Endodermal cell (in vitro differentiated cells): Measurements from ENCODE around the gene PTOV1. TPM values are rescaled to one million over a fixed set of nuclear protein-coding genes. Genes with fewer than 3 reads are reported as not detected.

Experiments used
- DNase-seq: peaks from one replicate; pipeline ENCODE4 v3.0.0-alpha.2; 2017
- H3K27ac ChIP-seq: 2 replicates; pipeline ENCODE4 v1.5.1; 2013; ENCODE audit warnings: mild to moderate bottlenecking, low read depth, low read length, moderate library complexity
- H3K27me3 ChIP-seq: 2 replicates; pipeline ENCODE4 v1.6.1; 2013; ENCODE audit warnings: mild to moderate bottlenecking, low read length, moderate library complexity; ENCODE audit not compliant: insufficient read depth, control insufficient read depth, poor library complexity, severe bottlenecking
- H3K36me3 ChIP-seq: 2 replicates; pipeline ENCODE4 v1.7.0; 2013; ENCODE audit warnings: mild to moderate bottlenecking, low read length, moderate library complexity; ENCODE audit not compliant: control insufficient read depth, insufficient read depth
- H3K4me1 ChIP-seq: one replicate; pipeline ENCODE4 v1.7.0; 2013; ENCODE audit warnings: low read length; ENCODE audit not compliant: control insufficient read depth, insufficient read depth
- H3K4me3 ChIP-seq: 2 replicates; pipeline ENCODE4 v1.5.1; 2013; ENCODE audit warnings: mild to moderate bottlenecking, low read length, moderate library complexity
- H3K9ac ChIP-seq: 2 replicates; pipeline ENCODE4 v1.6.1; 2013; ENCODE audit warnings: mild to moderate bottlenecking, low read length, moderate library complexity; ENCODE audit not compliant: poor library complexity, severe bottlenecking; ENCODE audit errors: extremely low read depth
- H3K9me3 ChIP-seq: 2 replicates; pipeline ENCODE4 v1.6.1; 2013; ENCODE audit warnings: mild to moderate bottlenecking, low read length, moderate library complexity; ENCODE audit not compliant: control insufficient read depth
- H3K27ac Mint-ChIP-seq: 2 replicates; pipeline ENCODE4 v1.8.0; 2020; ENCODE audit warnings: mixed read lengths
- H3K27me3 Mint-ChIP-seq: 2 replicates; pipeline ENCODE4 v1.8.0; 2021; ENCODE audit warnings: mild to moderate bottlenecking, mixed read lengths; ENCODE audit not compliant: insufficient read depth
- H3K36me3 Mint-ChIP-seq: 2 replicates; pipeline ENCODE4 v1.8.0; 2020; ENCODE audit warnings: low read depth, mixed read lengths
- H3K4me1 Mint-ChIP-seq: 2 replicates; pipeline ENCODE4 v1.8.0; 2020; ENCODE audit warnings: mixed read lengths
- H3K4me3 Mint-ChIP-seq: 2 replicates; pipeline ENCODE4 v1.8.0; 2020; ENCODE audit warnings: mild to moderate bottlenecking, moderate library complexity, mixed read lengths
- H3K9me3 Mint-ChIP-seq: 2 replicates; pipeline ENCODE4 v1.8.0; 2020; ENCODE audit warnings: mild to moderate bottlenecking, mixed read lengths
- CTCF ChIP-seq: fragments of 200-600 bp; sonication (generic); conservative IDR thresholded peaks from 2 replicates; pipeline ENCODE4 v1.5.0; 2021; ENCODE audit warnings: antibody characterized with exemption, mild to moderate bottlenecking
- WGBS, 2 experiments: methylation state at CpG; one replicate each; pipeline versions ENCODE4 v1.1.5 to v1.1.7; 2013; ENCODE audit warnings: missing lambda C conversion rate in 2 of 2, mixed read lengths in 1 of 2; ENCODE audit not compliant: insufficient coverage in 1 of 2, insufficient read length in 1 of 2; 5-methylcytosine and 5-hydroxymethylcytosine counted together
- total RNA-seq, 2 donors: library from RNA; stranded (reverse); fragmentation: NEBNext Ultra II Directional in 1 of 2; extraction: Animal tissue kit (Norgen Biotek cat#: 25700) in 1 of 2; gene quantifications; 2 replicates in 1 of 2; 3 replicates in 1 of 2; pipeline ENCODE4 v1.2.1, GENCODE V29; 2021

Gene PTOV1
- total RNA-seq, 2 donors from 2014 or later: 279 to 287 TPM

GRCh38 chr19:49809941-49810389 is 41.0 kb upstream of the PTOV1 start:
- H3K9me3 ChIP-seq: no peaks in the 10 kb centered on the region
- H3K4me1 ChIP-seq: no peaks in the 10 kb centered on the region
- H3K27ac ChIP-seq: no peak overlapping the region
- Mint-ChIP-seq H3K4me1 (peaks cover 6% of the 10 kb centered on the region), H3K36me3 (peaks cover 16% of the 10 kb centered on the region), H3K4me3 (peak overlapping the region; percentile 63), H3K27me3 (peaks cover 1% of the 10 kb centered on the region), H3K27ac (peak overlapping the region; percentile 50), H3K9me3 (no peaks in the 10 kb centered on the region)
- TF ChIP-seq CTCF: no peak
- DNase-seq: no peak
- no peak overlapping the region for H3K9ac ChIP-seq
- H3K4me3 ChIP-seq: no peak overlapping the region
- H3K27me3 ChIP-seq: no peaks in the 10 kb centered on the region
- WGBS, 2 experiments: 96% methylated on average over 5 of the region's 5 CpGs; no CpG with 5 or more reads in 1 of the 2 experiments
- peaks cover 12% of the 10 kb centered on the region for H3K36me3 ChIP-seq

GRCh38 chr19:49811328-49811727 is 39.6 kb upstream of the PTOV1 start:
- H3K4me3 Mint-ChIP-seq: peak overlapping the region; percentile 84
- H3K27me3 Mint-ChIP-seq: peaks cover 1% of the 10 kb centered on the region
- Histone ChIP-seq H3K9me3 (no peaks in the 10 kb centered on the region), H3K27ac (no peak overlapping the region), H3K4me3 (no peak overlapping the region), H3K36me3 (peaks cover 7% of the 10 kb centered on the region), H3K27me3 (no peaks in the 10 kb centered on the region), H3K4me1 (no peaks in the 10 kb centered on the region), H3K9ac (no peak overlapping the region)
- WGBS, 2 experiments: 80 to 97% methylated on average over 1 to 6 of the region's 6 CpGs
- no peak overlapping the region for H3K27ac Mint-ChIP-seq
- no peak for TF ChIP-seq CTCF
- H3K36me3 Mint-ChIP-seq: peaks cover 8% of the 10 kb centered on the region
- H3K4me1 Mint-ChIP-seq: peaks cover 6% of the 10 kb centered on the region
- no peak for DNase-seq
- H3K9me3 Mint-ChIP-seq: no peaks in the 10 kb centered on the region

- Mint-ChIP-seq H3K27me3 (peaks cover 1% of the 10 kb centered on the region), H3K27ac (peak overlapping the region; percentile 100), H3K4me1 (peaks cover 8% of the 10 kb centered on the region), H3K36me3 (peaks cover 3% of the 10 kb centered on the region), H3K4me3 (peak overlapping the region; percentile 84), H3K9me3 (no peaks in the 10 kb centered on the region)
- no peaks in the 10 kb centered on the region for H3K4me1 ChIP-seq
- H3K36me3 ChIP-seq: peaks cover 7% of the 10 kb centered on the region
- no peaks in the 10 kb centered on the region for H3K27me3 ChIP-seq
- no peaks in the 10 kb centered on the region for H3K9me3 ChIP-seq
- 57 to 60% methylated on average over 6 to 11 of the region's 11 CpGs for WGBS, 2 experiments
- H3K4me3 ChIP-seq: peak overlapping the region; percentile 89
- TF ChIP-seq CTCF: no peak
- peak overlapping the region; percentile 95 for H3K27ac ChIP-seq
- H3K9ac ChIP-seq: peak overlapping the region; percentile 94
- no peak for DNase-seq
These were observed 38.4 kb upstream of the PTOV1 start for GRCh38 chr19:49812452-49812996.
